Head of caudate nucleus (tissue), 42 donors: Measurements from ENCODE around the gene MTMR8.
A peak's percentile ranks its signal among the peaks of the same experiment; 100 is the strongest.
"Not testable (repeated sequence)": the region's sequence is repeated elsewhere in the genome, so short reads cannot be mapped to it uniquely, and the experiment has no call there.

Experiments
- DNase-seq, 42 donors: peaks; one replicate each; pipeline versions ENCODE4 v3.0.0 to v3.0.0-alpha.2; 2020 to 2021; ENCODE audit warnings: mixed read lengths in 7 of 42
- intact Hi-C: fragments of 100-400 bp; cut with DNase I; formaldehyde crosslinking; loops from one replicate; pipeline ENCODE4 v1.15.0; 2022

The MTMR8 gene

DNA sequence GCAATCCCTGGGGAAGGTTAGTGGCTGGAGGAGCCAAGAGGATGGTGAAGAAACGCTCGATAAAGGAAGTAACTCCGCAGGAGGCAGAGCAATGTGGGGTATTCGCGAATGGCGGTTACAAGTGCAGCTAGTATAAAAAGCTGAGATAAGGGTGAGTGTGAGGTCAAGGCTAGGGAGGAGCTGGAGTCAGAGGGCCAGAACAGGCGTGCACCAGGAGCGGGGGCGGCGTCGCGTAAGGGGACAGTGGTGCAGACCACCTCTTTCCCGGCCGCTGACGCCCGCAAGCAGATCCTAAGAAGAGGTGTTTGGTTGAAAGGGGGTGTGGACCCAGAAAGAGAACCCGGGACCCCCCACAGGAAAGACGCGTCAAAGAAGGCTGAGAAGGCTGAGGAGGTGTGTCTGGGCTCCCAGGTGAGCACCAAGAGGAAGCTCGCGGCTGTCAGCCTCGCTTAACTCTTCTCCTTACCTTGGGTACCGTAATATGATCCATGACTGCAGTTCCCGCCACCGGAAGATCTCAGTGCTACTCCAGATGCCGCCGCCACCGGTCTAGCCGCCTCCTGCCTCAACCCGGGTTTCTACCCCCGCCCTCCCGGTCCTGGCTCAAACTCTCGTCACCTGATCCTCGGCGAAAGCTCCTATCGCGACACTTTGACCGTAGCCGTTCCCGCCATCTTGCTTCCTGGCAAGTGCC lies at the start of gene MTMR8:
Gene MTMR8 (minus strand): TSS at position 579 of the 694 bp plus-strand sequence. CDS start 89 bp downstream, at position 490.
- intact Hi-C loops: no loop called here
- peak; percentile 58 to 90 (median 78) for DNase-seq

DNA sequence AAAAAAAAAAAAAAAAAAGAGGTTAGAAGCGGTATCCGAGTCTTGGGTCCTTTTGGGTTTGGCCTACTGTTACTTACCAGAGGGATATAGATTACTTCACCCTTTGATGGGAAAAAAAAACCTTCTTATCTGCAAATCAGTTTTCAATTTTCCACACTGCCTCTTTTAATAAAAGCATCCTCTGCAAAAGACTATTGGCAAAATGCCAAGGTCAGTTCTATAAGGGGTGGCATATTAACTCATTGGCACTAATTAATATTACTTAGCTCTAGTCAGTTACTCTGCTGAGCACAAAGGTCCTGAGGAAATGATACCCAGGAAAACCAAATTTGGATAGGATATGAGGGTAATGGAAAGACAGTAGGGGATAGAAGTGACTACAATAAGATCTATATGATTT lies 44.3 kb upstream of the MTMR8 start:
- no peak for DNase-seq
- intact Hi-C loops: no loop called here

DNA sequence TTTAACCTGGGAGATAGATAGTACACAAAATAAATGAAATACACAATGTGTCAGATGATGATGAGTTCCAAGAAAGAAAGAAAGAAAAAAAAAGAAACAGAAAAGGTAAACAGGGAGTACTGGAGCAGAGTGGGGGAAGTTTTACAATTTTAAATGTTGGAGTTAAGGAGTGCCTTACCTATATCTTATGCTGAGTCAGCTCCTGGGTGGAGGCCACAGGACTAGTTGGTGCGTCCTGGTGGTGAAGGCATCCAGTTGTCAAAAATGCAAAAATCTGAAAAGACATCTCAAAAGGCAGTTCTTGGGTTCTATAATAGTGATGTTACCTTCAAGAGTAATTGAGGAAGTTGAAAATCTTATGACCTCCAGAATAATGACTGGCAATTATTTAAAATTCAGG lies 42.4 kb upstream of the MTMR8 start:
- intact Hi-C loops: no loop called here
- DNase-seq: no peak

DNA sequence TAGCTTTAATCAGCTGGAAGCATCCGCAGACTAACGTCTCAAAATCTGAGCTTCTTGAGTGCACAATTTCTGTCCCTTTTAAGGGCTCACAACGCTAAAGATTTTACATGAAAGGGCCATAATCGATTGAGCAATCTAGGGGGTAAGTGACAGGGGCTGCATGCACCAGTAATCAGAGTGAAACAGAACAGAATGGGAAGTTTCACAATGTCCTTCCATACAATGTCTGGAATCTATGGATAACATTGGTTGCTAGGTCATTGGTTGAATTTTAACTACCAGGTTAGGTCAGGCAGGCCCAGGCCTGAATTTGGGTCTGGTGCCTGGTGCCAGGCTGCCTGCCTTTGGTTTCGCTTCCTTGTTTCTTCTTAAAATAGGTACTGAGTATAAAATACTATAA lies 42.0 kb upstream of the MTMR8 start:
- no peak for DNase-seq
- intact Hi-C loops: no loop called here

DNA sequence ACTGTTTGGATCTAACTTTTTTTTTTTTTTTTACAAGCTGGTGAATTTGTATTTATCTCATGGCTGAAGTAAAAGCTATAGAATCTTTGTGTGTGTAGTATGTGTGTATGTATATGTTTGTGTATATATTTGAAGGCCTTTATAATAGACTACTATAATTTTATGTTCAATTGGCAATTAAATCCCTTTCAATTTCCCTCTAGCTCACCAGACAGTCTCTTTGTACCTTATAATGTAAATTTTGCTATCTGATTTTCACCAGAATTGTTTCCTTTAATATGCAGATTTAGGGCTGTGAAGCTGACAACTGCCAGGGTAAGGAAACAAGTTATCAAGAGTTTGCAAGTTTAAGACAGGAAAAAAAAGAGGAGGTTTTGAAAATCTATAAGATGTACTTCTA lies 33.1 kb upstream of the MTMR8 start:
- intact Hi-C loops: no loop called here
- DNase-seq: no peak

DNA sequence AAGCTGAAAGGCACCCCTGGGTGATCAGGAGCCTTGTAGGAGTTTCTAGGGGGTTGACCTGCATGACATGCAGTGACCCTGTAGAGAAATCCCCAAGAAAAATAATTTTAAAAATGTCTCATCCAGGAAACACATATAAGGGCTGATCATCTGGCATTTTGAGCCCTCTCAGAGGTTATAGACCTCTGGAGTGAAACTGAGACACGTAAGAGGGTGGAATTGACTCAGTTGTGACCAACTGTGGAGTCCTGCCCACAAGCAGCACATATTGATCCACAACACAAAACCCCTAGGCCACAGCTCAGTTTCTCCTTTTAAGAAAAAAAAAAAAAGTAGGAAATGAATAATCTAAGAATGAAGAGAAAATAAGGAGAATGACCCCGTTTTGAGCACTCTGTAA lies 32.5 kb upstream of the MTMR8 start:
- intact Hi-C loops: no loop called here

DNA sequence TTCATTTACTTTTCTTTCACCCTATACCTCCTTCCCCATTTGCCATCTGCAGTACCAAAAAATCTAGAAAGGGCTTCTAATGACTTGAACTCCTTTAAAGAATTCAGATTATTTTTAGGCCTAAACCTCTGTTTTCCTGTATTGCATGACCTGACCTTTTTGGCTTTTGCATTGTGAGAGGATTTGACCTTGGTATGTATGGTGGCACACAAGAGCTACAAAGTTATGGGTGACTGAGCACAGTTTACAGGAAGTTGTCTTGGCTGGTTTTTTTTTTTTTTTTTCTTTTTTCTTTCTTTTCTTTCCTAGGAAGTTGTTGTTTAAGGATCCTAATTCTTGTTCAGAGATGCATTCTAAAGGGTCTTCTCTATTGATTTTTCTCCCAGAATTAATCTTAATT lies 32.0 kb upstream of the MTMR8 start:
- intact Hi-C loops: no loop called here
- DNase-seq: no peak

More for the DNA sequence above, 32.5 kb upstream of the MTMR8 start:
- DNase-seq: no peak

DNA sequence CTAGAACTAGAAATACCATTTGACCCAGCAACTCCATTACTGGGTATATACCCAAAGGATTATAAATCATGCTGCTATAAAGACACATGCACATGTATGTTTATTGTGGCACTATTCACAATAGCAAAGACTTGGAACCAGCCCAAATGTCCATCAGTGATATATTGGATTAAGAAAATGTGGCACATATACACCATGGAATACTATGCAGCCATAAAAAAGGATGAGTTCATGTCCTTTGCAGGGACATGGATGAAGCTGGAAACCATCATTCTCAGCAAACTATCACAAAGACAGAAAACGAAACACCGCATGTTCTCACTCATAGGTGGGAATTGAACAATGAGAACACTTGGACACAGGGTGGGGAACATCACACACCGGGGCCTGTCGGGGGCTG lies 14.5 kb upstream of the MTMR8 start:
- intact Hi-C loops, DNase-seq: not testable (repeated sequence)

DNA sequence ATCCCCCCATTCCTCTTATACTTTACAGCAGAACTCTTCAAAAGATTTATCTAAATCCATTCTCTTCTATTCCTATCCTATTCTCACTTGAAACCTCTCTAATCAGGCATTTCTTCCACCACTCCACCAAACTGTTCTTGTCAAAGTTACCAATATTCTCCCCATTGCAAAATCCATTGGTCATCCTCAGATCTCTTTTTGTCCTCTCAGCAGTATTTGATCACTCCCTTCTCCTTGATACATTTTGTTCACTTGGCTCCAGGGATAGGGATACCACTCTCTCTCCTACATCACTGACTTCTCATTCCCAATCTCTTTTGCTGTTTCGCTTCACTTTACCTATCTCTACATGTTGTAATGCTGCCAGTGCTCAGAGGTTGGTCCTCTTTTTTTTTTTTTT lies 2.8 kb upstream of the MTMR8 start:
- no peak for DNase-seq
- intact Hi-C loops: no loop called here

DNA sequence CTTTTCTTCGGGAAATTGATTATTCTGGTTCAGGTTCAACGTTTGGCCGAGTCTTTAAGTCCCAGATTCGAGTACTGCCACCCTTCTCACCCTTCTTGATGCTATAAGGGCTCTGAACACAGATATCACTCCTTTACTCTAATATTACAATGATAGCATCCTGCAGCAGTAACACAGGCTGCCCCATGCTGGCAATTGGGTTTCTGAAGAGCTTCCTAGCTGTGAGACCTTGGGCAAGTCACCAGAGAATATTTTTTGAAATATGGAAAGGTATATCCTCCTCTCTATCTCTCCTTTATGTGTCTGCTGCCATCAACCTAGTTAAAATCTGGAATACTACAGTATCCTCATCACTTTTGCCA lies 297 bp upstream of the MTMR8 start:
- intact Hi-C loops: no loop called here
- DNase-seq: no peak

DNA sequence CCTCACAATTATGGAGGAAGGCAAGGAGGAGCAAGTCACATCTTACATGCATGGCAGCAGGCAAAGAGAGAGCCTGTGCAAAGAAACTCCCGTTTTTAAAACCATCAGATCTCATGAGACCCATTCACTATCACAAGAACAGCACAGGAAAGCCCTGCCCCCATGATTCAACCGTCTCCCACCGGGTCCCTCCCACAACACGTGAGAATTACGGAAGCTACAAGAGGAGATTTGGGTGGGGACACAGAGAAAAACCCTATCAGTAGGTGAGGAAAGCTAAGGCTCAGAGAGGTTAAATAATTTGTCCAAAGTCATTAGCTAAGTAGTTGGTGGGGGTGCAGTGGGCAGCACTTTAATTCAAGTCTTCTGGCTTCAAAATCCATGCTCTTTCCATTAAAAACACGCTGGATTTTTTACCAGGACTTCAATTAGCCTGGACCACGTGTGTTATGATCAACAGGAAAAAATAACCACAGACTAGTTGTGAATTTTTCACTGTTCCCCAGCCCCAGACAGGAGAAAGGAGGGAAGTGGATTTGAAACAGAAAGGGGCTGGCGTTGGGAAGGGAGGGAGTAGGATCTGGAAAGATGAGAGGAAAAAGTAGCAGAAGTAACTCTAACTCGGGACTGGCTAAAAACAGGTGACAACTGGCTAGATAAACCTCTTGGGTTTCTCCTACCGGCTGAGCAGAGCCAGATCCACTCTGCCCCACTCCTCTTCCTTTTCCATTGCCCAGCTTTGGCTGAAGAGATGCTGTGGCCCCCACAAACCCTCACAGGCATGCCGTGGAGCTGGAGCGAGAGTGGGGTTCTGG lies 986 bp downstream of the MTMR8 start:
- intact Hi-C loops: no loop called here
- DNase-seq: peak in 1 of 42 donors; percentile 15

DNA sequence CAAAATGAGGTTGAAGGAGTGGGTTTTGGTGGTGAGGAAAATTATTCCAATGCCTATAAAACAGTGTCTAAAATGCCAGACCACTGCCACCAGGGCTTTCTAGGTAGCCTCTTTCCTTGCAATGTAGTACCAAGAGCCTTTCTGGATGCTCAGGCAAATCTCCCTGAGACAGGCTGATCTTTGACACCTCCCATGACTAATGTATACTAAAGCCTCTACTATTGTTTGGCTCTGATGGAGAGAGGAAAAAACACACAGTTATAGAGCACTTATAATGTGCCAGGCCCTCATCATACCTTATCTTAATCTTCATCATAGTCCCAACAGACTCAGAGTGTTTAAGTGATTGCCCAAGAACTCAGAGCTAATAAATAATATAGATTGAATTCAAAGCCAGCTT lies 5.8 kb downstream of the MTMR8 start:
- intact Hi-C loops: no loop called here

DNA sequence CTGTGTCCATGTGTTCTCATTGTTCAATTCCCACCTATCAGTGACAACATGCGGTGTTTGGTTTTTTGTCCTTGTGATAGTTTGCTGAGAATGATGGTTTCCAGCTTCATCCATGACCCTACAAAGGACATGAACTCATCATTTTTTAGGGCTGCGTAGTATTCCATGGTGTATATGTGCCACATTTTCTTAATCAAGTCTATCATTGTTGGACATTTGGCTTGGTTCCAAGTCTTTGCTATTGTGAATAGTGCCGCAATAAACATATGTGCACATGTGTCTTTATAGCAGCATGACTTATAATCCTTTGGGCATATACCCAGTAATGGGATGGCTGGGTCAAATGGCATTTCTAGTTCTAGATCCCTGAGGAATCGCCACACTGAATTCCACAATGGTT lies 14.5 kb downstream of the MTMR8 start:
- DNase-seq, intact Hi-C loops: not testable (repeated sequence)

More for the DNA sequence above, 5.8 kb downstream of the MTMR8 start:
- DNase-seq: no peak

DNA sequence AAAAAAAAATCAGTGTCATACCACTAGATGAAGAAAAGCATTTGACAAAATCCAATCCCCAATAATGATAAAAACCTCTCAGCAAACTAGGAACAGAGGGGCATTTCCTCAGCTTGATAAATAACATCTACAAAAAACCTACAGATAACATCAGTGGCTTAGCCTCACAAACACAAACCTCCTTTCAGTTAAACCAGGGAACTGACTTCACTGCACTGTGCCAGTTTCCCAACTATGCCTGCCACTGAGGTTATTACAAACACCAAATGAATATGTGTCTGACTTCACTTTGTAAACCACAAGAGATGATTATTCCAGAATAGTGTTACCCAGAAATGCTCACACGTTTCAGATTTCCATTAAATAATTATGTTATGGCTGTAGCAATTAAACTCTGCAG lies 15.3 kb downstream of the MTMR8 start:
- DNase-seq: no peak
- intact Hi-C loops: no loop called here

DNA sequence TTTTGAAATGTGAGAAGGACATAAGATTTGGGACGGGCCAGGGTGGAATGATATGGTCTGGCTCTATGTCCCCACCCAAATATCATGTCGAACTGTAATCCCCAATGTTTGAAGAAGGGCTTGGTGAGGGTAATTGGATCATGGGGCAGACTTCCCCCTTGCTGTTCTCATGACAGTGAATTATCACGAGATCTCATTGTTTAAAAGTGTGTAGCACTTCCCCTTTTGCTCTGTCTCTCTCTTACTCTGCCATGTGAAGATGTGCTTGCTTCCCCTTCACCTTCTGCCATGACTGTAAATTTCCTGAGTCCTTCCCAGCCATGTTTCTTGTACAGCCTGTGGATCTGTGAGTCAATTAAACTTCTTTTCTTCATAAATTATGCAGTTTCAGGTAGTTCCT lies 17.5 kb downstream of the MTMR8 start:
- no peak for DNase-seq
- intact Hi-C loops: no loop called here

DNA sequence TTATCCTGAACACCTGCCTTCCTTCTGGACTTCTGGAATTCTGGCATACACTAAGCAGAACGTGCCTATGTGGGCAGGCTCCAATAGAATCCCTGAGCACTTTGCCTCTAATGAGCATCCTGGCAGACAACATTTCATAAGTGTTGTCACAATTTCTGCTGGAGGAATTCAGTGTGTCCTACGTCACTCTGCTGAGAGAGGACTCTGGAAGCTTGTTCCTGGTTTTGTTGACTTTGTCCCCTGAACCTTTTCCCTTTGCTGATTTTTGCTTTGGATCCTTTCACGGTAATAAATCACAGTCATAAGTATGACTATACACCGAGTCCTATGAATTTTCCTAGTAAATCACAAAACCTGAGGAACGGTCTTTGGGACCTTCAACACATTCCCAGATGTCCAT lies 43.2 kb downstream of the MTMR8 start:
- DNase-seq: no peak
- intact Hi-C loops: no loop called here

DNA sequence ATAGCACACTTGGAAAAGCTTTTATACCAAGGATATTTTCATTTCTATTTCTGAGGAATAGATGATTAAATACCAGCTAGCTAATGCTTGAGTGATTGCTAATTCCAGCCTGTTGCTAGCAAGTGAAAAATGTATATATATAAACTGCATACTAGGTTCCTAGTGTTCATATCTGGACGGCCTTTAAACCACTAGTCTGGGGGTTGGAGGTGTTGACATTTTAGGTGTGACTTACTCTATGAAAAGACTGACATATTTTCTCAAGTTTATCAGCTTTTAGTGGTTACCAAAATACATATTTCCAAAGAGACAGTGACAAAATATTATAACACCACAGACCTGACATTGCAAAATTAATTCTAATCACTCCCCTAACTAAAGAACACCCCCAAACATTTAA lies 44.7 kb downstream of the MTMR8 start:
- intact Hi-C loops: no loop called here
- DNase-seq: no peak

DNA sequence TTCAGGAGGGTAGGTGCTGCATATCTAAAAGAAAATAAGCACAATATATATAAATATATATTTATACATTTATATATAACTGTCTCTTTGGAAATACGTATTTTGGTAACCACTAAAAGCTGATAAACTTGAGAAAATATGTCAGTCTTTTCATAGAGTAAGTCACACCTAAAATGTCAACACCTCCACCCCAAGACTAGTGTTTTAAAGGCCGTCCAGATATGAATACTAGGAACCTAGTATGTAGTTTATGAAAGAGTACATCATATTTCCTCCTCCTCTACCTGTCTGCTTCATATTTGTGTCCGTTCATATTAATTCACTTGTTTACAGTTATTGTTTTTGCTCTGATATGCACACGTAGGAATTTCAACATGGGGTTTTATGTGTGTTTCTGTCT lies 45.2 kb downstream of the MTMR8 start:
- no peak for DNase-seq
- intact Hi-C loops: no loop called here

DNA sequence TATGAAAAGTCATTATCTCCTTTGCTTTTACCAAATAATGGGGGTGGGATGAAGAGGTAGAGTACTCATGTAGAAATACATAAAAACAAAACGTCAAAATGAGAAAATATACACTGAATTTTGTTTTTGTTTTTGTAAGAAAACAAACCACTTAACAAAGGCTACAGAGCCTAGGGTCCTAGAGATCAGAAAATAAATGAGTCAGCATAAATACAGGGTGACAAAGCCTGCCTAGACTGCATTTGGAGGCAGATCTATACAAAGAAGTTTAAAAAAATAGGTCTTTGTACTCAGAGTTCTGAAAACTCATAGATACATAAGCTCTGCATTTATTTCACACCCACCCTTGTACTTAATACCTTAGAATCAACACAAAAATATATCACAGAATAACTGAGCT lies 52.4 kb downstream of the MTMR8 start:
- no peak for DNase-seq
- intact Hi-C loops: no loop called here

DNA sequence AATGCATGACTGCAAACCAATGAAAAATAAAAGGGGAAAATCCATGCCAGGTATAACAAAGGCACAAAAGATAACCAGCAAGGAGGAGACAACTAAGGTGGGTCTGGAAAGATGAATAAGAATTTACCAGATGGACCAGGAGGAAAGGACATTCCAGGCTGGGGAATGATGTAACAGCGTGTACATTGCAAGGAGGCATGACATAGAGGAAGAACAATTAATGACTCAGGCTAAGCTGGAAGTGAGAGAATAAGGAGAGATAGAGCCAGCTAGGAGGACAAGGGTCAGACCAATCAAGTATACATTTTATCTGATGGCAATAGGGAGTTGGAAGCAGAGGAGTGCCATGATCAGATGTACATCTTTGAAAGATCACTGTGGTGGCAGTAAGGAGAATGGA lies 57.0 kb downstream of the MTMR8 start:
- intact Hi-C loops: no loop called here
- no peak for DNase-seq

DNA sequence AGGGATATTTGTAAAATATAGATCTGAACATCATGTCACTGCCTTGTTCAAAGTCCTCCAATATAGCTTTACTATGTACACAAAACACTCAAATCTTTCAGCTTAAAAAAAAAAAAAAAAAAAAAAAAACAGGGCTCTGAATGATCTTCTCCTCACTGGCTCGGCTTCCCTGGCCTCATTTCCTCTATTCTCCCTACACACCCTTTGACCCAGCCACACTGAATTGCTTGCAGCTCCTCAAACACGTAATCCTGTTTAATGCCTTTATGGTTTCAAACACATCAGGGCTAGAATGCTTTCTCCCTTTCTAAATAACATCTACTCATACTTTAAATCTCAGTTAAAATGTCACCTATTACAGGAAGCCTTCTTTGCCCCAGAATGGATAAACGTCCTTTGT lies 60.8 kb downstream of the MTMR8 start:
- no peak for DNase-seq

More for the DNA sequence above, 60.8 kb downstream of the MTMR8 start:
- intact Hi-C loops: no loop called here
